Right lobe of liver (tissue), 6 donors: ENCODE data around the gene FNIP2. TPM values are rescaled to one million over a fixed set of nuclear protein-coding genes. Genes with fewer than 3 reads are reported as not detected.
"Not testable (repeated sequence)": the region's sequence is repeated elsewhere in the genome, so short reads cannot be mapped to it uniquely, and the experiment has no call there.

ENCODE experiments used
- ATAC-seq, 4 donors: fragments of 200-7000 bp; cut with Tn5 transposase; one replicate each; pipeline ENCODE4 v1.9.1; 2020; ENCODE audit warnings: mild to moderate bottlenecking in 4 of 4, moderate library complexity in 4 of 4
- DNase-seq, 3 donors: peaks; one replicate each; pipeline ENCODE4 v3.0.0-alpha.2; 2020
- H3K27ac ChIP-seq, 3 donors: fragments of 200-600 bp; one replicate each; pipeline ENCODE4 v1.8.0; 2022
- H3K27me3 ChIP-seq, 2 donors: fragments of 200-600 bp; one replicate each; pipeline ENCODE4 v1.8.0; 2022
- H3K36me3 ChIP-seq, 4 donors: fragments of 200-600 bp; sonication (generic) in 1 of 4; one replicate each; pipeline versions ENCODE4 v1.5.1 to v1.8.0; 2017 to 2022; ENCODE audit warnings: control low read depth in 1 of 4
- H3K4me1 ChIP-seq, 4 donors: fragments of 200-600 bp; sonication (generic) in 1 of 4; one replicate each; pipeline versions ENCODE4 v1.5.1 to v1.8.0; 2017 to 2022; ENCODE audit warnings: control low read depth in 1 of 4
- H3K4me3 ChIP-seq, 3 donors: fragments of 200-600 bp; one replicate each; pipeline ENCODE4 v1.8.0; 2022
- H3K9me3 ChIP-seq, 4 donors: fragments of 200-600 bp; sonication (generic) in 1 of 4; one replicate each; pipeline versions ENCODE4 v1.5.1 to v1.8.0; 2017 to 2022; ENCODE audit warnings: control low read depth in 1 of 4
- CTCF ChIP-seq, 4 donors: fragments of 200-600 bp in 3 of 4; fragments of 450-650 bp in 1 of 4; IDR thresholded peaks; one replicate each; pipeline versions ENCODE4 v1.5.1 to v1.8.0; 2016 to 2022; ENCODE audit warnings: antibody characterized with exemption in 4 of 4, mild to moderate bottlenecking in 2 of 4
- POLR2A ChIP-seq: fragments of 450-650 bp; IDR thresholded peaks from one replicate; pipeline ENCODE4 v1.6.1; 2017; ENCODE audit warnings: antibody characterized with exemption, mild to moderate bottlenecking
- WGBS: methylation state at CpG from one replicate; pipeline ENCODE4 v1.1.6; 2018; ENCODE audit warnings: low coverage, low lambda C conversion rate; ENCODE audit not compliant: insufficient coverage; ENCODE audit errors: missing lambda C conversion rate; 5-methylcytosine and 5-hydroxymethylcytosine counted together
- intact Hi-C, 2 donors: fragments of 100-400 bp; cut with DNase I; formaldehyde crosslinking; loops; one replicate each; pipeline versions ENCODE4 v1.11.2 to v1.14.1; 2022
- total RNA-seq, 6 experiments: library from RNA; depleted of rRNA in 2 of 6; stranded (reverse); fragments of >200 nt in 2 of 6; fragmentation: NEBNext Ultra II Directional in 3 of 6; extraction: Animal tissue kit (Norgen Biotek cat#: 25700) in 3 of 6; gene quantifications; one replicate each; pipeline versions ENCODE4 v1.1.0 to v1.2.4, GENCODE V29; 2016 to 2023
- donor health status: DM: no; HTN: yes; CAD: no.
- donor health status: DM: no; HTN: no; CAD: no.
- donor health status: DM: no; HTN: no; CAD: no.
- donor health status: DM: no; HTN: yes; CAD: no.
- donor health status: DM: no; HTN: yes; CAD: no.

FNIP2 gene
- total RNA-seq, 6 experiments from 2014 or later, result 34.2 to 67.4 (median 37.8) TPM

DNA sequence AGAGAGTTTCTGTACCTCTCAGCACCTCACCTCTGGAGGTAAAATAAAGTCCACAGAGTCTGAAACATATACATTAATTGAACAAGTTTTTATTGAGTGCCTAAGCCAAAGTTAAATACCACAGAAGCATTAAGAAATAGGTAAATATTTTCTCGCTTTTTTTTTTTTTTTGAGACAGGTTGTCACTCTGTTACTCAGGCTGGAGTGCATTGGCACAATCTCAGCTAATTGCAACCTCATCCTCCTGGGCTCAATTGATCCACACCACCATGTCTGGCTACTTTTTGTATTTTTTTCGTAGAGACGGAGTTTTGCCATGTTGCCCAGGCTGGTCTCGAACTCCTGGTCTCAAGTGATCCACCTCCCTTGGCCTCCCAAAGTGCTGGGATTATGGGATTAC is 10.1 kb upstream of the FNIP2 start:
- no peaks in the 10 kb centered on the region for H3K27me3 ChIP-seq
- intact Hi-C loops, result no loop called here
- peaks cover 0 to 7% (median 0%) of the 10 kb centered on the region in 4 donors for H3K4me1 ChIP-seq
- no peak overlapping the region for H3K4me3 ChIP-seq
- DNase-seq (no peak), ATAC-seq (peak; percentile 40 to 72 (median 55))
- no peak for TF ChIP-seq POLR2A
- no peak for TF ChIP-seq CTCF (IDR thresholded peaks at IDR 0.05)
- no peaks in the 10 kb centered on the region for H3K9me3 ChIP-seq
- H3K27ac ChIP-seq, result no peak overlapping the region
- no peaks in the 10 kb centered on the region for H3K36me3 ChIP-seq
- 23% methylated on average over 4 of the region's 4 CpGs for WGBS

DNA sequence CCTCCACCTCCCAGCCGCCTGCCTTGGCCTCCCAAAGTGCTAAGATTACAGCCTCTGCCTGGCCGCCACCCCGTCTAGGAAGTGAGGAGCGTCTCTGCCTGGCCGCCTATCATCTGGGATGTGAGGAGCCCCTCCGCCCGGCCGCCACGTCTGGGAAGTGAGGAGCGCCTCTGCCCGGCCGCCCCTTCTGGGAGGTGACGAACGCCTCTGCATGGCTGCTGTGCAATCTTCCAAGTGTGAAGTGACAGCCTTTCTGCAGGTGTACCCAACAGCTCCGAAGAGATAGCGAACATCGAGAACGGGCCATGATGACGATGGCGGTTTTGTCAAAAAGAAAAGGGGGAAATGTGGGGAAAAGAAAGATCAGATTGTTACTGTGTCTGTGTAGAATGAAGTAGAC is 9.3 kb upstream of the FNIP2 start:
- ATAC-seq, intact Hi-C loops, H3K4me3 ChIP-seq, DNase-seq, H3K27ac ChIP-seq, H3K9me3 ChIP-seq, H3K4me1 ChIP-seq, H3K36me3 ChIP-seq, H3K27me3 ChIP-seq: not testable (repeated sequence)
- no CpG with 5 or more reads among the region's 20 CpGs for WGBS

GRCh38 chr4:158760866-158761265 is 8.0 kb upstream of the FNIP2 start:
- Histone ChIP-seq H3K4me3 (no peak overlapping the region), H3K9me3 (no peaks in the 10 kb centered on the region), H3K36me3 (no peaks in the 10 kb centered on the region), H3K27ac (no peak overlapping the region), H3K27me3 (no peaks in the 10 kb centered on the region), H3K4me1 (peaks cover 0 to 7% (median 0%) of the 10 kb centered on the region in 4 donors)
- DNase-seq (no peak), ATAC-seq (no peak)
- intact Hi-C loops, result no loop called here
- 83% methylated on average over 4 of the region's 4 CpGs for WGBS
- TF ChIP-seq CTCF (IDR thresholded peaks at IDR 0.05) (no peak), POLR2A (no peak)

- H3K36me3 ChIP-seq, result no peaks in the 10 kb centered on the region
- peaks cover 0 to 7% (median 0%) of the 10 kb centered on the region in 4 donors for H3K4me1 ChIP-seq
- no peak overlapping the region for H3K4me3 ChIP-seq
- no peak for TF ChIP-seq CTCF (IDR thresholded peaks at IDR 0.05)
- 39% methylated on average over 3 of the region's 4 CpGs for WGBS
- DNase-seq (no peak), ATAC-seq (peak in 1 of 4 donors; percentile 36)
- no peaks in the 10 kb centered on the region for H3K27me3 ChIP-seq
- no peak overlapping the region for H3K27ac ChIP-seq
- H3K9me3 ChIP-seq, result no peaks in the 10 kb centered on the region
- intact Hi-C loops, result no loop called here
Measured at GRCh38 chr4:158762553-158762952, 6.3 kb upstream of the FNIP2 start.

GRCh38 chr4:158763462-158763861 is 5.4 kb upstream of the FNIP2 start:
- intact Hi-C loops, result no loop called here
- no peak overlapping the region for H3K27ac ChIP-seq
- TF ChIP-seq CTCF (IDR thresholded peaks at IDR 0.05) (no peak), POLR2A (no peak)
- H3K9me3 ChIP-seq, result no peaks in the 10 kb centered on the region
- no peak overlapping the region for H3K4me3 ChIP-seq
- 49% methylated on average over 2 of the region's 2 CpGs for WGBS
- H3K4me1 ChIP-seq, result peaks cover 0 to 5% (median 0%) of the 10 kb centered on the region in 4 donors
- H3K27me3 ChIP-seq, result no peaks in the 10 kb centered on the region
- H3K36me3 ChIP-seq, result no peaks in the 10 kb centered on the region
- DNase-seq (no peak), ATAC-seq (no peak)
